GM23248 (cell line): ENCODE data around the gene TBXT. TPM values are rescaled to one million over a fixed set of nuclear protein-coding genes. Genes with fewer than 3 reads are reported as not detected.

Experiments
- DNase-seq: peaks from one replicate; pipeline ENCODE4 v3.0.0-alpha.2; 2015
- H2AFZ ChIP-seq: fragments of 200-600 bp; sonication (generic); 2 replicates; pipeline ENCODE4 v1.6.1; 2016; ENCODE audit warnings: antibody characterized with exemption
- H3F3A ChIP-seq: fragments of 200-600 bp; sonication (generic); 2 replicates; pipeline ENCODE4 v1.6.1; 2016; ENCODE audit warnings: mild to moderate bottlenecking, antibody characterized with exemption, mixed run types; ENCODE audit not compliant: insufficient read depth
- H3K27ac ChIP-seq: fragments of 200-600 bp; sonication (generic); 2 replicates; pipeline ENCODE4 v1.5.1; 2016; ENCODE audit warnings: mild to moderate bottlenecking
- H3K27me3 ChIP-seq: fragments of 200-600 bp; sonication (generic); replicated peaks from 2 replicates; pipeline ENCODE4 v1.6.1; 2016; ENCODE audit warnings: mild to moderate bottlenecking; ENCODE audit not compliant: insufficient read depth
- H3K36me3 ChIP-seq: fragments of 200-600 bp; sonication (generic); 2 replicates; pipeline ENCODE4 v1.6.1; 2016; ENCODE audit warnings: low read depth, mild to moderate bottlenecking
- H3K4me1 ChIP-seq: fragments of 200-600 bp; sonication (generic); 2 replicates; pipeline ENCODE4 v1.6.1; 2016; ENCODE audit warnings: mild to moderate bottlenecking; ENCODE audit not compliant: insufficient read depth
- H3K4me2 ChIP-seq: fragments of 200-600 bp; sonication (generic); one replicate; pipeline ENCODE4 v1.6.1; 2016; ENCODE audit warnings: mild to moderate bottlenecking; ENCODE audit not compliant: unreplicated experiment
- H3K4me3 ChIP-seq: fragments of 200-600 bp; sonication (generic); 2 replicates; pipeline ENCODE4 v1.5.1; 2016; ENCODE audit warnings: mild to moderate bottlenecking
- H3K79me2 ChIP-seq: fragments of 200-600 bp; sonication (generic); 2 replicates; pipeline ENCODE4 v1.6.1; 2016; ENCODE audit warnings: mild to moderate bottlenecking; ENCODE audit not compliant: insufficient read depth
- H3K9ac ChIP-seq: fragments of 200-600 bp; sonication (generic); 2 replicates; pipeline ENCODE4 v1.6.1; 2016; ENCODE audit warnings: mild to moderate bottlenecking
- H3K9me2 ChIP-seq: fragments of 200-600 bp; sonication (generic); 2 replicates; pipeline ENCODE4 v1.6.1; 2016; ENCODE audit warnings: mixed run types, mild to moderate bottlenecking, moderate library complexity; ENCODE audit not compliant: insufficient read depth
- H3K9me3 ChIP-seq: fragments of 200-600 bp; sonication (generic); one replicate; pipeline ENCODE4 v1.6.1; 2017; ENCODE audit warnings: low read depth
- H4K20me1 ChIP-seq: fragments of 200-600 bp; sonication (generic); 2 replicates; pipeline ENCODE4 v1.6.0; 2016; ENCODE audit not compliant: insufficient read depth
- EZH2 ChIP-seq: fragments of 200-600 bp; sonication (generic); IDR thresholded peaks from 2 replicates; pipeline ENCODE4 v1.6.1; 2018; ENCODE audit warnings: antibody characterized with exemption, mild to moderate bottlenecking; ENCODE audit not compliant: insufficient read depth, poor library complexity, severe bottlenecking
- EZH2phosphoT487 ChIP-seq: fragments of 200-600 bp; sonication (generic); IDR thresholded peaks from 2 replicates; pipeline ENCODE4 v1.6.1; 2018; ENCODE audit warnings: antibody characterized with exemption, moderate library complexity, mild to moderate bottlenecking, low read depth; ENCODE audit not compliant: insufficient read depth
- WGBS, 2 experiments: methylation state at CpG; one replicate each; pipeline ENCODE4 v1.1.6; 2015 to 2017; ENCODE audit warnings: low lambda C conversion rate in 2 of 2, low coverage in 1 of 2; ENCODE audit errors: missing lambda C conversion rate in 2 of 2; 5-methylcytosine and 5-hydroxymethylcytosine counted together
- in situ Hi-C: fragments of 300-500 bp; cut with MboI; formaldehyde crosslinking; loops from 2 replicates; pipeline ENCODE4 v1.15.0; 2020
- polyA plus RNA-seq: library from polyadenylated mRNA; unstranded; fragments of >200 nt; fragmentation: Nextera tagmentation; extraction: Ambion mirVana; gene quantifications from 2 replicates; pipeline ENCODE4 v1.2.1, GENCODE V29; 2016
- small RNA-seq: library from RNA; depleted of rRNA; stranded (forward); fragments of <200 nt; gene quantifications from one replicate; pipeline ENCODE3, GENCODE V24; 2014; ENCODE audit warnings: low read depth, low replicate concordance
- total RNA-seq: library from RNA; depleted of rRNA; stranded (reverse); fragments of >200 nt; shearing (Covaris generic); gene quantifications from 2 replicates; pipeline ENCODE4 v1.2.3, GENCODE V29; 2014; rRNA removed

TBXT gene
- total and polyA plus RNA-seq, 2 experiments from 2014 or later, result not detected

- Histone ChIP-seq H3K9me3 (no peaks in the 10 kb centered on the region), H3K36me3 (no peaks in the 10 kb centered on the region), H3K4me3 (no peak overlapping the region), H3K79me2 (no peaks in the 10 kb centered on the region), H3K27ac (no peak overlapping the region), H3K4me2 (no peak overlapping the region), H3F3A (no peaks in the 10 kb centered on the region), H4K20me1 (no peaks in the 10 kb centered on the region), H3K9me2 (no peaks in the 10 kb centered on the region), H3K4me1 (peaks cover 8% of the 10 kb centered on the region), H2AFZ (no peak overlapping the region), H3K9ac (no peak overlapping the region), H3K27me3 (peaks cover 6% of the 10 kb centered on the region; the same call in 1 of the 2 replicates)
- TF ChIP-seq EZH2phosphoT487 (no peak), EZH2 (no peak)
- DNase-seq, result no peak
- in situ Hi-C loops, result loop anchor here (25.0 kb wide), 1 partner anchor 678 kb away; no protein-coding TSS in a partner anchor
These were observed 52.0 kb downstream of the TBXT start for GRCh38 chr6:166115609-166116008.

GRCh38 chr6:166112580-166112979 is 55.1 kb downstream of the TBXT start:
- Histone ChIP-seq H3K27me3 (peaks cover 19% of the 10 kb centered on the region), H3K9me3 (no peaks in the 10 kb centered on the region), H3F3A (no peaks in the 10 kb centered on the region), H3K4me3 (peak overlapping the region; percentile 67), H2AFZ (peak overlapping the region; percentile 72), H3K27ac (peak overlapping the region; percentile 61), H3K4me2 (peak overlapping the region; percentile 92), H3K79me2 (no peaks in the 10 kb centered on the region), H4K20me1 (no peaks in the 10 kb centered on the region), H3K36me3 (no peaks in the 10 kb centered on the region), H3K9me2 (no peaks in the 10 kb centered on the region), H3K9ac (peak overlapping the region; percentile 78), H3K4me1 (peaks cover 8% of the 10 kb centered on the region)
- in situ Hi-C loops, result loop anchor here (25.0 kb wide), 1 partner anchor 675 kb away; no protein-coding TSS in a partner anchor
- DNase-seq, result peak; percentile 96
- TF ChIP-seq EZH2phosphoT487, result no peak
- no peak for TF ChIP-seq EZH2
- 9 to 13% methylated on average over 11 of the region's 11 CpGs for WGBS, 2 experiments

GRCh38 chr6:166109608-166110007 is 58.0 kb downstream of the TBXT start:
- Histone ChIP-seq H3K27ac (no peak overlapping the region), H3K4me2 (no peak overlapping the region), H3F3A (no peaks in the 10 kb centered on the region), H3K9ac (no peak overlapping the region), H4K20me1 (no peaks in the 10 kb centered on the region), H3K79me2 (no peaks in the 10 kb centered on the region), H3K36me3 (no peaks in the 10 kb centered on the region), H2AFZ (no peak overlapping the region), H3K4me1 (peaks cover 8% of the 10 kb centered on the region), H3K4me3 (no peak overlapping the region), H3K27me3 (peaks cover 25% of the 10 kb centered on the region), H3K9me2 (no peaks in the 10 kb centered on the region), H3K9me3 (no peaks in the 10 kb centered on the region)
- in situ Hi-C loops, result loop anchor here (25.0 kb wide), 1 partner anchor 672 kb away; no protein-coding TSS in a partner anchor
- TF ChIP-seq EZH2phosphoT487 (no peak), EZH2 (no peak)
- DNase-seq, result no peak
- WGBS, 2 experiments, result 55 to 62% methylated on average over 2 of the region's 2 CpGs

Small RNAs within 50 kb of the gene (small RNA-seq; reads per million reads assigned to genes)
- not detected for gene RNU6-153P

Other genes with a start within 250 kb of the TBXT start
- not detected in 2 replicates for gene PRR18, start 140.5 kb upstream of the TBXT start, total RNA-seq
- not detected in 2 replicates for gene PRR18, start 140.5 kb upstream of the TBXT start, polyA plus RNA-seq
- 51.4 and 75.4 TPM in 2 replicates for gene SFT2D1, start 174.7 kb upstream of the TBXT start, total RNA-seq
- gene SFT2D1, start 174.7 kb upstream of the TBXT start, polyA plus RNA-seq, result 103 and 115 TPM in 2 replicates
- 41.9 and 55.1 TPM in 2 replicates for gene MPC1, start 215.1 kb upstream of the TBXT start, total RNA-seq
- gene MPC1, start 215.1 kb upstream of the TBXT start, polyA plus RNA-seq, result 76.1 and 76.2 TPM in 2 replicates